A673 (cell line): ENCODE results near the gene MAP2K6. TPM values are rescaled to one million over a fixed set of nuclear protein-coding genes. Genes with fewer than 3 reads are reported as not detected.

Experiments used
- BruUV-seq: library from RNA; stranded (reverse); fragments of 400-500 nt; replicated peaks from 2 replicates; lab custom pipeline; 2021; lab: Mats Ljungman, UMichigan
- CTCF ChIA-PET: fragments of 300-600 bp; sonication (Branson Sonifier 250); formaldehyde crosslinking; loops from one replicate; lab custom pipeline; 2022; ENCODE audit warnings: antibody characterized with exemption; lab: Charles Lee
- POLR2A ChIA-PET: fragments of 300-600 bp; sonication (Branson Sonifier 250); formaldehyde crosslinking; loops from one replicate; lab custom pipeline; 2022; ENCODE audit warnings: antibody characterized with exemption; ENCODE audit not compliant: low non-redundant PET; lab: Charles Lee
- DNase-seq: peaks from one replicate; pipeline ENCODE4 v3.0.0-alpha.2; 2015; ENCODE audit warnings: low spot score
- H3K27ac ChIP-seq: fragments of 200-600 bp; sonication (generic); 2 replicates; pipeline ENCODE4 v1.5.1; 2016; ENCODE audit warnings: mixed run types, low read depth, mild to moderate bottlenecking, mixed read lengths, antibody characterized with exemption, low read length; ENCODE audit not compliant: poor library complexity, severe bottlenecking
- H3K27me3 ChIP-seq: fragments of 200-600 bp; sonication (generic); replicated peaks from 2 replicates; pipeline ENCODE4 v1.6.1; 2017; ENCODE audit warnings: mixed run types, low read depth, mild to moderate bottlenecking, mixed read lengths, antibody characterized with exemption, low read length; ENCODE audit not compliant: insufficient read depth, poor library complexity
- H3K36me3 ChIP-seq: fragments of 200-600 bp; sonication (generic); 2 replicates; pipeline ENCODE4 v1.6.1; 2016; ENCODE audit warnings: mixed run types, mild to moderate bottlenecking, mixed read lengths, antibody characterized with exemption, low read length; ENCODE audit not compliant: insufficient read depth, poor library complexity, severe bottlenecking
- H3K4me1 ChIP-seq: fragments of 200-600 bp; sonication (generic); 2 replicates; pipeline ENCODE4 v1.6.1; 2017; ENCODE audit warnings: mixed run types, mild to moderate bottlenecking, mixed read lengths, antibody characterized with exemption, low read length; ENCODE audit not compliant: insufficient read depth, poor library complexity, severe bottlenecking
- H3K4me3 ChIP-seq: fragments of 200-600 bp; sonication (generic); 2 replicates; pipeline ENCODE4 v1.5.1; 2016; ENCODE audit warnings: low read depth, mixed run types, mild to moderate bottlenecking, mixed read lengths, low read length; ENCODE audit not compliant: poor library complexity, severe bottlenecking
- H3K9me3 ChIP-seq: fragments of 200-600 bp; sonication (generic); 2 replicates; pipeline ENCODE4 v1.6.1; 2016; ENCODE audit warnings: mixed run types, low read depth, mild to moderate bottlenecking, mixed read lengths, antibody characterized with exemption, low read length; ENCODE audit not compliant: poor library complexity, severe bottlenecking
- CTCF ChIP-seq: fragments of 300-800, 200-600 bp; sonication (generic); conservative IDR thresholded peaks from 2 replicates; pipeline ENCODE4 v1.5.1; 2017; ENCODE audit warnings: low read depth, mild to moderate bottlenecking, antibody characterized with exemption, low read length, moderate library complexity, mixed read lengths
- EZH2 ChIP-seq: fragments of 200-600 bp; sonication (generic); IDR thresholded peaks from 2 replicates; pipeline ENCODE4 v1.6.1; 2017; ENCODE audit warnings: borderline replicate concordance, low read depth, mild to moderate bottlenecking, mixed read lengths, antibody characterized with exemption, low read length; ENCODE audit not compliant: poor library complexity, severe bottlenecking
- intact Hi-C: fragments of 100-400 bp; cut with micrococcal nuclease; formaldehyde crosslinking; loops from one replicate; pipeline ENCODE4 v1.10.0; 2022; ENCODE audit not compliant: unreplicated experiment
- total RNA-seq: library from RNA; stranded (reverse); gene quantifications from 2 replicates; pipeline ENCODE4 v1.2.3, GENCODE V29; 2021

The MAP2K6 gene
- total RNA-seq, 1 experiment from 2014 or later, result 14.1 TPM

DNA sequence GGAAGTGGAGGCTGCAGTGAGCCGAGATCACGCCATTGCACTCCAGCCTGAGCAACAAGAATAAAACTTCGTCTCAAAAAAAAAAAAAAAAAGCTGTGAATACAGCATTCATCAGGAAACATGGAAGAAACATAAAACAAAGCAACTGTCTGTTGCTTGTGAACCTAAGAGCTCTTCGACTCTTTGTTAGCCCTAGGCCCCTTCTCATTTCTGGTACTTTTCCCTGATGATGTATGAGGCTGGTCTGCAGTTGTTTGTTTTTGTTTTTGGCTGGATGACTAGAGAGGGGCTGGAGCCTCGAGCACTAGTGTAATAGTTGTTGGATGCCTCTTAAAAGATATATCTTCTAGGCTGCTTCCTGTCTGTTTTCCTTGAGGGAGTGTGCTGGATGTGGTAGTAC lies 113.5 kb downstream of the MAP2K6 start:
- intact Hi-C loops, result loop anchor here (5.0 kb wide), 1 partner anchor 614 kb away; no protein-coding TSS in a partner anchor
- TF ChIP-seq CTCF (no peak), EZH2 (no peak)
- no peak for DNase-seq
- Histone ChIP-seq H3K4me3 (no peak overlapping the region), H3K9me3 (no peaks in the 10 kb centered on the region), H3K36me3 (no peaks in the 10 kb centered on the region), H3K27ac (no peak overlapping the region), H3K4me1 (no peaks in the 10 kb centered on the region), H3K27me3 (no peaks in the 10 kb centered on the region)
- CTCF ChIA-PET, result no interaction called here
- BruUV-seq, result no TSS peak
- POLR2A ChIA-PET, result no interaction called here

DNA sequence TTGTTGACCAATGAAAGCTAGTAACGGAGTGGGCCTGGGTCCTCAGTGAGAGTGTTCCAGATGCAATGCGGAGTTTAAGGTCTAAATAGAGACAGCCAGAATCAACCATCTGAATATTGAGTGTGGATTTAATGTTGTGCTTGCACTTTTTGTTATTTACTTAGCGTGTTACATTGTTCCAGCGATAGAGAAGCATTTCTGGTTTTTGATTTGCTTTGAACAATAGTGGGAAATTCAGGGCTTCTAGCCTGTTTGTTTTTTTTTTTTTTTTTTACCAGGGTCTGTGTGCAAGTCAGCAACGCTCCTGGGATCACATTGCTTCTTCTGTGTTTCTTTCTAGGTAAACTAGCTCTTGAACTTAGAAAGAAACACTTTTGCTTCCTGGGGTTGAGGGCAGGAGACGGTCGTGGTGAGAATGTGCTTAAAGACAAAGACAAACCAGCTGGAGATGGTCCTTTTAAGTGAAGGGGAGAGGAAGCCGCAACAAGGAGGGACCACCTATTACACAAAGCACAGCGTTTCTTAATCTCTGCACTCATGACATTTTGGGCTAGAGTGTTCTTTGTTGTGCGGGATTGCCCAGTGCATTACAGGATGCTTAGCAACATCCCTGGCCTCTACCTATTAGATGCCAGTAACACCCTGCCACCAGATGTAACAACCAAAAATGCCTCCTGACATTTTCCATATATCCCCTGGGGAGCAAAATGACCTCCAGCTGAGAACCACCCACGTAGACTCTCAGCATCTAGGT lies 119.2 kb downstream of the MAP2K6 start:
- Histone ChIP-seq H3K9me3 (no peaks in the 10 kb centered on the region), H3K27ac (no peak overlapping the region), H3K36me3 (no peaks in the 10 kb centered on the region), H3K27me3 (no peaks in the 10 kb centered on the region), H3K4me3 (no peak overlapping the region), H3K4me1 (no peaks in the 10 kb centered on the region)
- no TSS peak for BruUV-seq
- intact Hi-C loops, result no loop called here
- TF ChIP-seq CTCF (no peak), EZH2 (no peak)
- ChIA-PET CTCF (no interaction called here), POLR2A (interaction anchor here (0.5 kb wide), 1 partner anchor 739 kb away, joined by 5 read pairs; no protein-coding TSS in a partner anchor)
- DNase-seq, result no peak

DNA sequence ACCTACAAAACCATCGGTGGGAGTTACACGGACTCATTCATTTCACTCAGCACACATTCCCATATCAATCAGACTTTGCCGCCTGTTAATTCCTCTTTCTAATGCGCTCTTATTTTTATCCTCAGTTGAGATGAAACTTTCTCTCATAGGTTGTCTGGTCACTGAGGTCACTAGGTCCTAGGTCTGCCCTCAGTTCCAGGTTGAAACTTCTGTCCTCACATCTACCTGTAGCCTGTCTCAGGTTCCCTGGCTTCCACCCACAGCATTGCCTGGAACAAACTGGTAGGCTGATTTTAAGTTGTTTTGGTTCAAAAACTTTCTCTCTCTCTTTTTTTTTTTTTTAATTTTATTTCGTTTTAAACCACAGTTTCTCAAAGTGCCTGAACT lies 119.7 kb downstream of the MAP2K6 start:
- Histone ChIP-seq H3K27me3 (no peaks in the 10 kb centered on the region), H3K27ac (no peak overlapping the region), H3K4me1 (no peaks in the 10 kb centered on the region), H3K4me3 (no peak overlapping the region), H3K9me3 (no peaks in the 10 kb centered on the region), H3K36me3 (no peaks in the 10 kb centered on the region)
- intact Hi-C loops, result no loop called here
- no peak for DNase-seq
- POLR2A ChIA-PET, result no interaction called here
- CTCF ChIA-PET, result no interaction called here
- TF ChIP-seq EZH2 (no peak), CTCF (no peak)
- no TSS peak for BruUV-seq
